K562 (cell line): ENCODE data around the gene CD34. TPM values are rescaled to one million over a fixed set of nuclear protein-coding genes. Genes with fewer than 3 reads are reported as not detected.
A peak's percentile ranks its signal among the peaks of the same experiment; 100 is the strongest.

Experiments used
- ATAC-seq: fragments of 200-7000 bp; cut with Tn5 transposase; 3 replicates; pipeline ENCODE4 v1.9.1; 2020; ENCODE audit warnings: moderate library complexity
- BruUV-seq: library from RNA; stranded (reverse); fragments of 400-500 nt; replicated peaks from 2 replicates; lab custom pipeline; 2021; lab: Mats Ljungman, UMichigan
- CTCF ChIA-PET: fragments of 300-600 bp; formaldehyde crosslinking; extraction: SDS; loops from one replicate; lab custom pipeline; 2021; ENCODE audit warnings: low intra/inter-chr PET ratio; lab: Yijun Ruan, JAX
- POLR2A ChIA-PET: fragments of 300-600, 350-650 bp; sonication (Branson Sonifier 250); formaldehyde crosslinking; extraction: SDS; loops from one replicate; lab custom pipeline; 2021; ENCODE audit warnings: antibody characterized with exemption, inconsistent platforms; lab: Yijun Ruan, JAX
- DNase-seq, 4 experiments: peaks; one replicate each; pipeline versions ENCODE4 v3.0.0 to v3.0.0-alpha.2; 2011 to 2018; ENCODE audit warnings: low spot score in 3 of 4, mixed read lengths in 3 of 4; ENCODE audit errors: extremely low read depth in 1 of 4
- FAIRE-seq: peaks from 2 replicates; lab custom pipeline; 2011; peaks lifted over from hg19 to GRCh38; lab: Jason Lieb, UNC
- H2AFZ ChIP-seq: 2 replicates; pipeline ENCODE4 v1.6.0; 2011; ENCODE audit warnings: low read depth, low read length, control low read depth, inconsistent platforms
- H3K27ac ChIP-seq: fragments of 200-600 bp; 3 replicates; pipeline ENCODE4 v1.8.0; 2011; ENCODE audit warnings: low read depth, mild to moderate bottlenecking, control low read depth, inconsistent platforms, low read length, moderate library complexity, mixed read lengths; ENCODE audit errors: extremely low read depth
- H3K27me3 ChIP-seq, 2 experiments: fragments of 300-600 bp in 1 of 2; 2 replicates in 1 of 2; 3 replicates in 1 of 2; pipeline versions ENCODE4 v1.6.0 to v1.8.0; 2011; ENCODE audit warnings: inconsistent platforms in 2 of 2, low read length in 2 of 2, mild to moderate bottlenecking in 1 of 2, mixed read lengths in 1 of 2, moderate library complexity in 1 of 2; ENCODE audit not compliant: control insufficient read depth in 2 of 2, insufficient read depth in 2 of 2
- H3K36me3 ChIP-seq: fragments of 300-600 bp; 3 replicates; pipeline ENCODE4 v1.8.0; 2011; ENCODE audit warnings: mild to moderate bottlenecking, low read length, inconsistent platforms; ENCODE audit not compliant: control insufficient read depth, insufficient read depth
- H3K4me1 ChIP-seq, 2 experiments: fragments of 200-600 bp in 1 of 2; replicated peaks in 1 of 2; 2 replicates in 1 of 2; 3 replicates in 1 of 2; pipeline versions ENCODE4 v1.5.1 to v1.8.0; 2011; ENCODE audit warnings: inconsistent platforms in 2 of 2, low read length in 2 of 2, mild to moderate bottlenecking in 1 of 2, mixed read lengths in 1 of 2, moderate library complexity in 1 of 2; ENCODE audit not compliant: control insufficient read depth in 2 of 2, insufficient read depth in 2 of 2
- H3K4me2 ChIP-seq: 2 replicates; pipeline ENCODE4 v1.6.1; 2011; ENCODE audit warnings: low read length, control low read depth, inconsistent platforms, mixed read lengths; ENCODE audit not compliant: insufficient read depth
- H3K4me3 ChIP-seq: fragments of 200-600 bp; sonication (generic), shearing (Covaris generic); 2 replicates; pipeline ENCODE4 v1.5.1; 2016; ENCODE audit warnings: control low read depth, inconsistent platforms
- H3K79me2 ChIP-seq: fragments of 200-600 bp; 3 replicates; pipeline ENCODE4 v1.8.0; 2011; ENCODE audit warnings: low read length, inconsistent platforms; ENCODE audit not compliant: control insufficient read depth, insufficient read depth
- H3K9ac ChIP-seq, 2 experiments: 2 replicates each; pipeline versions ENCODE4 v1.6.0 to v1.6.1; 2011; ENCODE audit warnings: low read depth in 2 of 2, low read length in 2 of 2, control low read depth in 1 of 2, inconsistent platforms in 1 of 2, mild to moderate bottlenecking in 1 of 2, mixed read lengths in 1 of 2; ENCODE audit not compliant: insufficient read depth in 1 of 2
- H3K9me1 ChIP-seq: one replicate; pipeline ENCODE4 v1.6.0; 2011; ENCODE audit warnings: inconsistent platforms, mild to moderate bottlenecking, low read length, moderate library complexity; ENCODE audit not compliant: control insufficient read depth, insufficient read depth
- H3K9me3 ChIP-seq: replicated peaks from 2 replicates; pipeline ENCODE4 v1.5.1; 2011; ENCODE audit warnings: low read depth, low read length, inconsistent platforms; ENCODE audit not compliant: control insufficient read depth, insufficient read depth
- H4K20me1 ChIP-seq: replicated peaks from 2 replicates; pipeline ENCODE4 v1.6.1; 2011; ENCODE audit warnings: low read length, inconsistent platforms, mixed read lengths; ENCODE audit not compliant: control insufficient read depth, insufficient read depth
- CBFA2T2 ChIP-seq: fragments of 450-650 bp; conservative IDR thresholded peaks from 2 replicates; pipeline ENCODE4 v1.6.1; 2017; ENCODE audit warnings: mild to moderate bottlenecking
- E2F8 ChIP-seq: fragments of 450-650 bp; IDR thresholded peaks from 2 replicates; pipeline ENCODE4 v1.7.1; 2018; ENCODE audit warnings: mild to moderate bottlenecking, low read depth; ENCODE audit not compliant: partially characterized antibody
- JUND ChIP-seq, 2 experiments: IDR thresholded peaks; 2 replicates in 1 of 2; 3 replicates in 1 of 2; pipeline ENCODE4 v1.6.1; 2011; ENCODE audit warnings: borderline replicate concordance in 2 of 2, low read depth in 2 of 2, low read length in 2 of 2, improper control_type of control experiment in 1 of 2, missing biosample characterization in 1 of 2, missing genetic modification characterization in 1 of 2, missing genetic modification reagents in 1 of 2
- POLR2A ChIP-seq: fragments of 450-650 bp; conservative IDR thresholded peaks from 2 replicates; pipeline ENCODE4 v1.6.1; 2016
- SNRNP70 ChIP-seq: fragments of 200-400 bp; formaldehyde crosslinking; optimal IDR thresholded peaks from 2 replicates; pipeline ENCODE3; 2017; ENCODE audit warnings: low read depth, low read length
- SREBF1 ChIP-seq: fragments of 150-350 bp; IDR thresholded peaks from 2 replicates; pipeline ENCODE4 v1.6.1; 2014; ENCODE audit warnings: antibody characterized with exemption, low read depth, low read length, borderline replicate concordance
- SRF ChIP-seq, 2 experiments: fragments of 250-450, 450-650 bp in 1 of 2; sonication (Bioruptor Pico) in 1 of 2; sonication (generic) in 1 of 2; formaldehyde crosslinking; IDR thresholded peaks; 2 replicates each; pipeline versions ENCODE4 v1.5.0 to v1.5.1; 2020 to 2022; ENCODE audit warnings: mild to moderate bottlenecking in 1 of 2, missing genetic modification reagents in 1 of 2
- TFE3 ChIP-seq: fragments of 450-650 bp; formaldehyde crosslinking; IDR thresholded peaks from 2 replicates; pipeline ENCODE4 v1.4.0; 2020; ENCODE audit warnings: mild to moderate bottlenecking, mixed read lengths
- ZNF165 ChIP-seq: fragments of 250-450 bp; sonication (Bioruptor Pico); IDR thresholded peaks from 2 replicates; pipeline ENCODE4 v1.4.0; 2020; ENCODE audit warnings: borderline replicate concordance
- ZNF224 ChIP-seq: sonication (generic); formaldehyde crosslinking; IDR thresholded peaks from 2 replicates; pipeline ENCODE4 v1.8.0; 2022; ENCODE audit warnings: mild to moderate bottlenecking, missing genetic modification reagents
- WGBS: fragments of 100-300 bp; shearing (Covaris generic); methylation state at CpG from one replicate; pipeline ENCODE4 v1.1.6; 2016; ENCODE audit warnings: low coverage, mixed read lengths; ENCODE audit not compliant: insufficient coverage; ENCODE audit errors: missing lambda C conversion rate; 5-methylcytosine and 5-hydroxymethylcytosine counted together
- in situ Hi-C: fragments of 300-500 bp; cut with MboI; formaldehyde crosslinking; loops from 4 replicates; pipeline ENCODE4 v1.15.0; 2018; ENCODE audit warnings: inconsistent platforms, mixed read lengths
- intact Hi-C: fragments of 100-400 bp; cut with micrococcal nuclease; formaldehyde crosslinking; loops from 2 replicates; pipeline ENCODE4 v1.14.2; 2022
- polyA plus RNA-seq, 8 experiments: library from polyadenylated mRNA; depleted of rRNA in 4 of 8; stranded (reverse) in 5 of 8; unstranded in 3 of 8; fragments of >200 nt; fragmentation: Nextera tagmentation in 2 of 8; fragmentation: Illumina TruSeq in 1 of 8; extraction: Ambion mirVana in 2 of 8; extraction: Trizol in 1 of 8; gene quantifications; 2 replicates each; pipeline versions ENCODE4 v1.2.1 to v1.2.3, GENCODE V29; 2011 to 2014; ENCODE audit warnings: inconsistent platforms in 1 of 8, missing spikeins in 1 of 8
- total RNA-seq, 7 experiments: library from RNA; depleted of rRNA in 6 of 7; stranded (reverse); fragments of >200 nt in 6 of 7; fragmentation: Illumina TruSeq in 2 of 7; extraction: Trizol in 2 of 7; gene quantifications; 2 replicates each; pipeline versions ENCODE4 v1.2.1 to v1.2.3, GENCODE V29; 2011 to 2021; ENCODE audit warnings: low replicate concordance in 1 of 7

The CD34 gene
- total and polyA plus RNA-seq, 9 of the 15 experiments (the other 6 are each of a cell fraction or from before 2014, with no cell fraction given) = not detected

- TF ChIP-seq ZNF165 (CRISPR knock-in tag) (no peak), E2F8 (no peak), SREBF1 (no peak)
These were observed 18.2 kb downstream of the CD34 start (continued) for GRCh38 chr1:207892764-207893163.

- DNase-seq (no peak), FAIRE-seq (no peak), ATAC-seq (no peak)
- Histone ChIP-seq H3K27ac (no peak overlapping the region), H3K36me3 (no peaks in the 10 kb centered on the region), H3K9ac (no peak overlapping the region), H3K79me2 (no peaks in the 10 kb centered on the region), H3K9me1 (no peaks in the 10 kb centered on the region), H3K4me2 (no peak overlapping the region), H3K27me3 (no peaks in the 10 kb centered on the region), H2AFZ (peak overlapping the region; percentile 73; the same call in 1 of the 2 replicates), H3K4me1 (peaks cover 11 to 20% of the 10 kb centered on the region in 2 experiments; a peak in 3 of 5 replicates), H3K9me3 (no peaks in the 10 kb centered on the region), H4K20me1 (no peaks in the 10 kb centered on the region), H3K4me3 (no peak overlapping the region)
- ChIA-PET CTCF (no interaction called here), POLR2A (no interaction called here)
- no TSS peak for BruUV-seq
- in situ Hi-C loops = no loop called here
- WGBS = 55% methylated on average over 6 of the region's 6 CpGs
- intact Hi-C loops = no loop called here
- TF ChIP-seq SNRNP70 = no peak
- no peak for TF ChIP-seq SRF (CRISPR knock-in tag; IDR thresholded peaks at IDR 0.05)
- no peak for TF ChIP-seq TFE3 (CRISPR knock-in tag)
- TF ChIP-seq CBFA2T2 = 0 out of 2 replicates have a peak, but pooled peaks have one; percentile 16
- no peak for TF ChIP-seq POLR2A
- TF ChIP-seq E2F8 = no peak
- no peak for TF ChIP-seq ZNF224
- no peak for TF ChIP-seq JUND (IDR thresholded peaks at IDR 0.05; ENCODE audit: borderline replicate concordance, low read depth, low read length)
- TF ChIP-seq JUND (tag; IDR thresholded peaks at IDR 0.05; ENCODE audit: borderline replicate concordance, low read depth, low read length) = no peak
These were observed 19.8 kb downstream of the CD34 start for GRCh38 chr1:207891148-207891547.
